HG02981 (cell line): ENCODE results near the gene NTN1.

Source experiments
- ATAC-seq: cut with Tn5 transposase; IDR thresholded peaks from one replicate; pipeline ENCODE4 v1.9.1; 2021; ENCODE audit warnings: mild to moderate bottlenecking, moderate library complexity; ENCODE audit not compliant: unreplicated experiment

The NTN1 gene

DNA sequence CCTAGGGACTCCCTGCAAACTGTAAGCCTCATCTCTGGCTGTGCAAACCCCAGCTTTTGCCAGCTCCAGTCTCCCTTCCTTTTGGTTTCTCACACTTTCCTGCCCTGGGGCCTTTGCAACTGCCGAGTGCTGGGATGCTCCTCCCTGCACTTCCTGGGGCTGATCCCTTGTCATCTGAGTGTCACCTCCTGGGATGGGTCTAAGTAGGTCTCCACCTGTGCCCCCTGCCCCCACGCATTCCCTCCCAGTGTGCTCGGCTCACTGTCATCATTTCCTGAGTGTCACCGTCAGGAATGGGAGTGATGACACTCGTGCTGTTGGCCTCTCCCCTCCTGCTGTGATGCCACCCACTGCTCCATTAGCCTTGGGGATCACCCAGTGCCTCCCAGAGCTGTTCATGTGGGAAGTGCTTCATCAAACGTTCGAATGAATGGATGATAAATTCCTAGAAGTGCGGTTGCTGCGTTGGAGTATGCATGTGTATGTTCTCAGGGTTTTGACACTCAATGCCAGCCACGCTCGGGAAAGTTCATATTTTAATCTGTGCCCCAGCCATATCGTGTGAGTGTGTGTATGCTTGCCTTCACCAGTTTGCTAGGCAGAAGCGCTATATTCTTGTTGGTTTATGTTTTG lies 189.9 kb downstream of the NTN1 start:
- no peak for ATAC-seq

DNA sequence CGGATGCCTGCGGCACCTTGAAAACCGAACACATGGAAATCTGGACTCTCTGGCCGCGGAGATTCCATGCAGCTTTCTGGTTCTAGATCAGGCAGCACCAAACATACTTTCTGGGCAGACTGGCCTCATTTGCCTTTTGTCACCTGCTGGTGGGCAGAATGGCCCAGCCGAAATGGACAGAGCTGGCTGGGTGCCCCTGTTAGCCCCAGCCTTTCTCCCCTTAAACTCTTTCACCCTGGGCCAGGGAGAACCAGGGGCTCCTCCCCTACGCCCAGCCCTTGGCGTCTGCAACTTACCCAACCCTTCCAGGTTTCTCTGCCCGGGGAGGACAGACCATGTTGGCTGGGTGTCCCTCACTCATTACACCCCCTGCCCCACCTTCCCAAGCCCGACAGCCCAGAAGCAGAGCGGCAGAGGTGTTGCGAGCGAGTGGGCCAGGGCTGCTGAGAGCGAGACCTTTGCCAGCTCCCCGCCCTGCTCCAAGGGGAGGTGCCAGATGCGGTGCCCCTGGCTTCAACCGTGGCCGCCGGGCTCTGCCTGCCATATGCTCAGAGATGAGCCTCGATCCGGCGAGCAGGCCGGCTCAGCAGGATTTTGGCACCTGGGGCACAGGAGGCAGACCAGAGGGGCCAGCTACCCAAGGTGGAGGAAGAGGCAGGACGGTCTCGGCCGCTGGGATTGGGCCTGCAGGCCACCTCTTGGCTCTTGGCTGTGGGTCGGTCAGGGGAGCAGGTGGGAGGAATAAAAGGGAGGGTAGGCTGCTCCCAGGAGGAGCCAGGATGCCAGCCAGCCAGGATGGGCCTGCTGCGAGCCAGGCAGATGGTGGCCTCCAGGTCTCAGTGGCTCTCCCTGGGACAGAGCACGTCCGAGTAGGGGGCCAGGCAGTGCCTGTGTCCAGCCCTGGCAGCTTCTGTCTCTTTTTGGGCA lies 191.3 kb downstream of the NTN1 start:
- ATAC-seq: no peak

DNA sequence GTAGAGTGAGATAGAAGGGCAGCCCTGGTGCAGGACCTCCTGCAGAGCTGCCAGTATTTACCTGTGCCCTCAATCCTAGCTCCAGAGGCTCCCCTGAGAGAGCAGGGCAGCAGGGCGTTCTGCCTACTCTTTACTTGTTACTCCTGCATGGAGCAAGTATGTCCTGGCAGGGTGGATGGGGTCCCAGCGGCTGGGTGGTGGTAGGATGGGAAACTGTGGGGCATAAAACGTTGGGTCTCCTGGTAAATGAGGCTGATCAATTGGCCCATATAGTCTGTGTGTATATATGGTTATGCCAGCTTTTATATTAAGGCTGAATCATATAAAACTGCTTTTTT lies 192.0 kb downstream of the NTN1 start:
- ATAC-seq: no peak

DNA sequence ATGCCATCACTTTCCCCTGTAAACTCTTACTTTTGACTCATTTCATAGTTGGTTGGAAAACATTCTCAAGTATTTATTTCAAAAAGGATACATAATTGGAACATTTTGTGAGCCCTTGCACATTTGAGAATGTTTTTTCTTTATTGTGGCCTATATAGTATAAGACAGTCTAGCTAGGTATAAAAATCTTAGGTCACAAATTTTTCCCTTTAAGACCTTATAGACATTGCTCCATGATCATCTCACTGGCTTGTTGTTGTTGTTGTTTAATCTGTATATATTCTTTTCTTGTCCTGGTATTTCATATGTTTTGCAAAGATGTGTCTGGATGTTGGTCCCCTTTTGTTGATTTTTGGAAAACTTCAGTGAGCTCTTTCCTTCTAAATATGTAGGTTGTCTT lies 194.2 kb downstream of the NTN1 start:
- no peak for ATAC-seq

DNA sequence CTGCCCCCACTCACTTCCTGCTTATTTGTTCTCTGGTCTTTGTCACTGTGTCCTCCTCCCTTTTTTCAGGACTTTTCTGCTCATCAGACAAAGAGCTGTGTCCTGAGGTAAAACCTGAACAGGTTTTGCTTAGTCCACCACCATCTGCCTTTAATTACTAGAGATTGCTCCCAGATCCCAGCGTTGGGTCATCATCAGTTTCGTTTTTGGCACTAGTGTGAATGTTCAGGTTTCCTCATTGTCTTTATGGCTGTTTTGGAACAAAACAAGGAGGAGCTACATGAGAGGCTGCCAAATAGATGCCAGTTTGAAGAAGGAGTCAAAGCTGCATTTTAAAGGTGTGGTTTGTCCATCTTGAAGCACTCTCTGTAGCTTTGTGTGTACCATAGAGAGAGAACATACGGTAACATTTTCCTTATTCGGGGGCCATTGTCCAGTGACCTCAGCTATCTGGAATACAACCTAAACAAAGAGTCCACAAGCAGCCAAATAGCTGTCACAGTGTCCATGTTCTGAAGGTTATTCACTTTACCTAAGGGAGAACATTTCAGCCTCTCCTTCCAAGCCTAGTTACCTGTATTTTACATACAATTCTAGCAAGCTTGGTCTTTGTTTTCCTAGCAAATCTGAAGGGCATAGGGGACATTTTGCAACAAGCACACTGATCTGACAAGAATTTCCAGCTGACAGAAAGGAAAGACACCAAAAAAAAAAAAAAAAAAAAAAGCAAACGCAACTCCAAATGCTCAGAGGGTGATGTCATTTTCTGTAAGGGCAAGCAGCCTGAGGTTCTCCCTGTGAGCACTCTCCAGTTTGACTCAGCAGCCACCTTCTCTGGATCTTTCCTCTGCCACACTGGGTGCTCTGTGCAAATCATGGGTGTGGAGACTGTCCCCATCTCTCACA lies 196.1 kb downstream of the NTN1 start:
- ATAC-seq: no peak

DNA sequence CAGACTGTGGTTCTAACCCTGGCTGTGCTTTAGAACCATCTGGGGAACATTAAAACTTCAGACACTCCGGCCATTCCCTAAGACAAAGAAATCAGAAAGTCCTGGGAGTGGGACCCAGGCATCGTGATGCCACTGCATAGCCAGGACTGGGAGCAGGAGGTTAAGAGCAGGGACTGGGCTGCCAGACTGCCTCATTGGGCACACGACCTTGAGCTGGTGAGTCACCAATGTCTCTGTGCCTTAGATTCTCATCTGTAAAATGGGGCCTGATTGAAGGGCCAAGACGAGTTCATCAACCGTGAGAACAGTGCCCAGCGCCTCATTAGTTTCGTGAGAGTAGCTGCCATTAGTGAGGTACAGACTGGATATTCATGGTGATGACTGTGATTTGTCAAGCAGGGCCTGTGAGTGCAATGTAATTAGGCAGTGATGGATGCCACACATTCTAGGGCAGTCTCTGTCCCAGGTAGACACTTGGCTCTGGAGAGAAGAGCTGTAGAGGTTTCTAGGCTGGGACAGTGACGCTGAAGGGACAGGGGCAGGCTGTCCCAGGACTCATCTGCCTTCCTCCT lies 196.8 kb downstream of the NTN1 start:
- no peak for ATAC-seq

DNA sequence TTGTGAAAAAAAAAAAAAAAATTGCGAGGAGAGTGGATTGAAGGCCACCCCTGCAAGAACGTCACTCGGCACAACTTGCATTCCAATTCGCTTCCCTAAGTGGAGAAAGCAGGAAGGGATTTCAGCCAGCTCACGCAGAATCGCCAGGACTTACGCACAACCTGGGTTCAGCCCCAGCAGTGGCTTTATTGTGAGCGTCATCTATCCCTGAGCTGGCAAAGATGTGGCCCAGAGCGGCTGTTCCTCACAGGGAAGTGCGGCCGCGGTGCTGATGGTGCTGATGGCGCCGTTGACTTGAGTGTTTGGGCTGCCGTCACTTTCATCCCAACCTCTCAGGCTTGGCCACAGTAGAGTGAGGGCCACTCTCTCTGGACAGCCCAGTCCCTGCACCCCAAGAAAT lies 197.6 kb downstream of the NTN1 start:
- ATAC-seq: no peak

DNA sequence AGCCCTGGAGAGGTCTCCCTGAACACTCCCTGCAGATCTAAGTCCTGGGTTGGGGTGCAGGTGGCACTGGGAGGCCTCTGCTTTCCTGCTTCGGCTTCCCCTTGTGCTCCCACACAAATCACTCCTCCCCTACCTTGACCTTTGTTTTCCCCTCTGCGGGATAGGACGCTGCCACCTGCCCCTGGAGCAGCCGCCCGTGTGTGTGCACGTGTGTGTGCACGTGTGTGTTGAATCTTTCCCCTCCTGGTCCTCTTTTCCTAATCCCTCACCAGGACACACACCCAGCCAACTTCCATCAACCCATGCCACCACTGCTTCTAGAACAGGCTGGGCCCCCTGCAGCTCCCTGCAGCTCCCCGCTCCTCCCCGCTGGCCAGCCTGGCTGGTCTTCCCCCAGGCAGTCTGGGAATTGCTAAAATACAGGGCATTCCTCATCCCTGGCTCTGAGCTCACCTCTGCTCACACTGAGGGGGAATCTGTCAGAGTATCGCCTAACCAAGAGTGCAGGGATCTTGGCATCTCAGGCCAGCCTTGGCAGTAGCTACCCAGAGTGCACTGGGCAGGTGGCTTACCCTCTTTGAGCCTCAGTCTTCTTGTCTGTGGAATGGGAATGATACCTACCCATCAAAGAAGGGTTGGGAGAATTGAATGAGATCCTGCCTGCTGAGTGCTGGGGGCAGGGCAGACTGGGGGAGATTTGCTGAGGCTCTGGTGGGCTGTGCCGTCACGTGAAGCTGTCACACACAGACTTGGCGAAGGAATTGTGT lies 198.5 kb downstream of the NTN1 start:
- ATAC-seq: no peak

DNA sequence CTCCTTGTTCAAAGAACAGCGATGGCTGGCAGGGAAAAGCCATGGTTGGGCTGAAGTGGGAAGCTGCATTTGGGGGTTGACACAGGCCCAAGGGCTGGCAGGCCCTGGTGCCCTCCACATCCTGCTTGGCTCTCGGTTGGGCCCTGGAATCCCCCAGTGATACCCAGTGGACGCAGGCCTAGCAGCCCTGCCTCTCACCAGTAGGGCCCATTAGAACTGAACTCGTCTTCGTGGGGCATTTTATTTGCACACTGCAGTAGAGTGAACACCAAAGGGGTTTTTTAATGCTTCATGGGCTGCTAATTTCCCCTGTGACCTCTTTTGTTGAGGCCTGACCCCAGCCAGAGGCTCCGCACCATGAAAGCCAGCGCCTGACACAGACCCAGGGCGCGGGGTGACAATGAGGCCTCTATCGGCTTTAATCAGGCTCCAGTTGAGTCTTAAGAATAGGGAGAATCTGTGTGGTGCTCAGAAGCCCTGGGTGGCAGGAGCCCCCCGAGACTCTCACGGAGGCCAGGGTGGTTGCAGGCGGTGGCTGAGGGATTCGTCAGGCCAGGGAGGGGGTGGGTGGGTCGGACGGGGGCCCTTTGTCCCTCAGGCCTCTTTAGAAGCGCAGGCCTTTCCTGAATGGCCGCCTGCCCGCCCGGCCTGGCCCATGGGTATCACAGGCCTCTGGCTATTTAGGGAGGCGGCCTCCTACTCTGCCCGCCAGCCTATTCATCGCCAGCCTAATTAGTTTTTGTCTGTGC lies 199.3 kb downstream of the NTN1 start:
- ATAC-seq: no peak

DNA sequence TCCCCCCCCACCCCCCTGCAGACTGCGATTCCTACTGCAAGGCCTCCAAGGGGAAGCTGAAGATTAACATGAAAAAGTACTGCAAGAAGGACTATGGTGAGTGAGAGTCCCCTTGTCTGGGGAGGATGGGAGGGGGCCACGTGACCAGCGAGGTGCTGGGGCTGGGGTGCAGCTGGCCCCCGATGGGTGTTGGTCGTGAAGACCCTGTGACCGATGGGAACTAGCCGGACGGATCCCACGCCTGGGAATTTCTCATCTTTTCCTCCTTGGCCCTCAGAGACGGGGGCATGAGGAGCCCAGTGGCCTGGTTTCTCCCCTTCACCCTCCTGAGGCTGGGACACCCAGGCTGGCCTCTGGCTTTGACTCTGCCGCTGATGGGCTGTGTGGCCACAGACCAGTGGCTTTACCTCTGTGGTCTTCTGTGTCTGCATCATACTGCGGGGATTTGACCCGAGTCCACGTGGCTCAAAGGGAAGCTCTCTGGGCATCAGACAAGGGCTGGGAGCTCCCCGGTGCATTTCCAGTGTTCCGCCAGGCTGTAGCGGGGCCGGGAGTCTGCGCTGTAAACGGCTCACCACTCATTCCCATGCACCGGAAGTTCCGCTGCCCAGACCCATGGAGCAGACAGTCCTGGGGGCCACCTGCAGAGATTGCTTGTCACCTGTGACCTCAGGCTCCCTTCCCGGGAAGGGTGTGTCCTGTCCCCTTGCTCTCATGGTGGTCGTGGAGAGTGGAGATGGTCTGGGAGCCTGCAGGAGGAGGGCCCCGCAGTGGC lies 200.0 kb downstream of the NTN1 start:
- no peak for ATAC-seq

DNA sequence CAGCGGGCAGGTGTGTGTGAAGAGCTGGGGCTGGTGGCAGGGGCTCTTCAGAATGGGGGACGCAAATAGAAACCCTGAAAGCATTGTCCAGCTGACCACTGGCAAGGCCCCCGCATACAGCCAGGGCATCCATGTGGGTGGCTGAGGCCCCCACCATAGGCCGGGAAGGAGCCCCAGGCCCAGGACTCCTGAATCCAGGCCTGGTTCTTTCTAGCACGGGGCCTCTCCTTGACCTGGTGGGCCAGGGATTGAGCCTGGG lies 200.5 kb downstream of the NTN1 start:
- no peak for ATAC-seq

DNA sequence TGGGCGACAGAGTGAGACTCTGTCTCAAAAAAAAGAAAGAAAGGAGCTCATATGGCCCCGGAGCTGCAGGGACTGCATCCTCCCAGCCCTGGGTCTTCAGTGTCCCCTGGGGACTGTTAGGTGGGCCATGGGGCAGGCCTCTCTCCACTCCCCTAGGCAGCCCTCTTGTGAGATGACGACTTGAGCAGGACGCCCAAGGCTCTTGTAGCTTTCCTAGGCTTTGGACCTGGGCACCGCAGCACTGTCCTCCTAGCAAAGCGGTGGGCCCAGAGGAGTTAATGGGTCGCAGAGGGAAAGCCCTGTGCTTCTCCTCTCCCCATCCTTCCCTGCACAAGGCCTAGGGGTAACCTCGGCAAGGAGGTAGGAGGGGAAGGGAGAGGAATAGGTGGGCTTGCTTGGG lies 202.2 kb downstream of the NTN1 start:
- no peak for ATAC-seq

DNA sequence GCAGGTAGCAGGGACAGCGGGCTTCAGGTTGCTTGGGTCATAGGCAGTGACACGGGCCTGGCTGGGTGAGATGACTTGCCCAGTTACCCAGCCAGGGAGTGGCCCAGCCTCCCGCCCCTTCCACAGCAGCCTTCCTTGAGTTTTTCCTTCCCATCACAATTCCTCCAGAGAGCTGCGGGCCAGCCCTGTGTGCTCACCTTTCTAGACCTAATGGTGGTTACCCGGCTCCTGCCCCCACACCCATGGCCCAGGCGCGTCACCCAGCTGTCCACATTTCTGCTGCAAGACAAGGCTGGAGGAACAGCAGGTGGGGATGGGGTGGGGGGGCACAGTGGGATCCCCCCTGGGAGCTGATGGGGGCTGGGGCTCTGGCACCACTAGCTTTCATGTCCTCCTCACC lies 203.2 kb downstream of the NTN1 start:
- ATAC-seq: no peak

DNA sequence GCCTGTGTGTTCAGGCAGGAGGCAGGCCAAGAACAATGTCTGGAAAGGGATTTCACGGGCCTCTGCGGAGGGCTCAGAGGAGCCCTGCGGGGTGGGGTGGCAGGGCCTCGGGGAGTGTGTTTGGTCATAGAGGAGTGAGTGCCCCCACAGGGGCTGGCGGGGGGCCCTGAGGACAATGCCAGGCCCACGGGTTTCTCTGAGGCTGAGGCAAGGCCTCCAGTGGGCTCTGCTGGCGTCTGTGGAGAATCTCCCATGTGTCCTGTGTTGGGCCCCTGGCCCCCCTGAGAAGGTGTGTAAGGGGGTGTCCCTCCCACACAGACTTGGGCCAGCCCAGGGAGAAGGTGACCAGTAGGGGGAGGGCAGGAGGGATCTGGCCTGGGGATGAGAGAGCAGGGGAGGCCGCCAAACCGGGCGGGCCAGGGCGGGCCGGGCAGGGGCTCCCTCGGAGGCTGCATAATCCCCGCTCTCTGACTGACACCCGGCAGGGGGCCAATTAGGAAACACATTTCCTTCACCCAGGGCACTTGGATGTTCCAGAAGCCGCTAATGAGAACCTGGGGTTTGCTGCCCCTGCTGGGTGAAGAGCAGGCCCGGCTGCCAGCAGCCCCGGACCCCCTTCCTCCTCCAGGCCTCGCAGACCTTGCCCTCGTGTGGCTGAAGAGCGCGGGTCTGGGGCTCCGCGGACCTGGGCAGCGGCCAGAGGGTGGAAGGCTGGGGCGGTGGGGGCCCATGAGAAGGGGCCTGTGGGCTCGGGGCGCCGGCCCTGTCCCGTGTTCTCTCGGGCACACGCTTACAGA lies 204.2 kb downstream of the NTN1 start:
- ATAC-seq: no peak

DNA sequence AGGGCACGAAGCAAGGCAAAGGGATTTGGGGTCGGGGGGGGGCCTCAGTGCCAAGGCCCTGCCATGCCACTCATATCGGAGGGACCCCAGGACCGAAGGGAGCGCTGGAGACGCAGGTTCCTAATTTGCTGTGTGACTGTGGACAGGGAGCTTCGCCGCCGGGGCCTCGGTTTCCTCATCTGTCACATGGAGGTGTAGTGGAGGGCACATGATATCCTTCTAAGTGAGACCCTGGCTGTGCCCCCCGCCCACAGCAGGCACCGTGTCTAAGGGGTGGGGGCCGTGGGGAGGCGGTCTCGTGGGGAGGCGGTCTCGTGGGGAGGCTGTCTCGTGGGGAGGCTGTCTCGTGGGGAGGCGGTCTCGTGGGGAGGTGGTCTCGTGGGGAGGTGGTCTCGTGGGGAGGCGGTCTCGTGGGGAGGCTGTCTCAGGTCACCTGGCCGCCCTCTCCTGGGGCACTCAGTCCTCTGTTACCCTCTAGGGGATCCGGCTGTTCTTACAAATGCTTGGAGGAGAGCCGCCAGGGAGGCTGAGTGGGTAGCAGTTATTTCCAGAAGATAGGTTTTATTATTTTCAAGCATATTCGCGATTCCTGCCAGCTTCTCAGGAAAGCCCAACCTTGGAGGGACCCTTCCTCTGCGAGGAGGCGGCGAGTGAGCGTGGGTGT lies 205.0 kb downstream of the NTN1 start:
- ATAC-seq: no peak

DNA sequence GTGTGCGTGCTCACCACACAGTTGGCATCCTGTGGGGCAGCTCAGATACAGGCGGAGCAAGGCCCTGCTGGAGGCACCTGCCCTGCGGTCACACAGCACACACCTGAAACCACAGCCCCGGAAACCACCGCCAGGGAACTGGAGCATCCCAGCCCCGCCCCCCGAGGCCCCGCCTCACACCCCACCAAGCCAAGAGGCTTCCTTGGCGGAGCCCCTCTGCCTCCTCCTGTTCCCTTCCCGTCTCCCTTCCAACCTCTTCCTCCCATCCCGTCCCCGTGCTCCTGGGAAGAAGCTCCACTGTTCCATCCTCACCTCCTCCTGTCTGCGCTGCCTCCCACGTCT lies 205.5 kb downstream of the NTN1 start:
- ATAC-seq: no peak

DNA sequence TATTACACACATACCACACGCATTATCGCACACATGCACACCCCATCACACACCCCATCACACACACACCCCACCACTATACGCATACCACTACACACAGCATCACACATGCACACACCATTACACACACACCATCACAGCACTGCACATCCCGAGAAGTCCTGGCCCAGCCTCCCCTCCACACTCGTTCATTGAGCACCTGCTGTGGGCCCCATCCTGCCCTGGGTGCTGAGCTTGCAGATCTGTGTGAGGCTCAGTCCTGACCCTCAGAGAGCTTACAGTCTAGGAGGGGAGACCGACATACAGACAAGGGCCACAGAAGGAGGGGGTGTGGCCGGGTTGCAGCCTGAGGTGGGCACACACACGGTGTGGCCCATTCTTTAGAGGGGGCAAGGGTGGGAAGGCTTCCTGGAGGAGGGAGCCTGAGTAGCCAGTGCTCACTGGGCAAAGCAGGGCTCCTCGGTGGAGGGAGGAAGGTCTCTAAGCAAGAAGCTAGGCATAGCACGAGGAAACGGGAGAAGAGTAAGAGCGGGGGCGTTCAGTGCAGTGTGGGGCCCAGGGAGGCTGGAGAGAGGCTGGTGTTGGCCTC lies 206.6 kb downstream of the NTN1 start:
- no peak for ATAC-seq
